LNCaP clone FGC (cell line): ENCODE results near the gene FOXB1.

Experiments used
- DNase-seq: peaks from one replicate; pipeline ENCODE4 v3.0.0-alpha.2; 2011; ENCODE audit warnings: low read depth
- H3K4me3 ChIP-seq: 2 replicates; pipeline ENCODE4 v1.5.1; 2011; ENCODE audit warnings: mild to moderate bottlenecking, low read depth, low read length, control low read depth
- CTCF ChIP-seq: IDR thresholded peaks from 2 replicates; pipeline ENCODE4 v1.5.1; 2012; ENCODE audit warnings: mild to moderate bottlenecking; ENCODE audit not compliant: control insufficient read depth, insufficient read depth; ENCODE audit errors: extremely low read depth

The FOXB1 gene

DNA sequence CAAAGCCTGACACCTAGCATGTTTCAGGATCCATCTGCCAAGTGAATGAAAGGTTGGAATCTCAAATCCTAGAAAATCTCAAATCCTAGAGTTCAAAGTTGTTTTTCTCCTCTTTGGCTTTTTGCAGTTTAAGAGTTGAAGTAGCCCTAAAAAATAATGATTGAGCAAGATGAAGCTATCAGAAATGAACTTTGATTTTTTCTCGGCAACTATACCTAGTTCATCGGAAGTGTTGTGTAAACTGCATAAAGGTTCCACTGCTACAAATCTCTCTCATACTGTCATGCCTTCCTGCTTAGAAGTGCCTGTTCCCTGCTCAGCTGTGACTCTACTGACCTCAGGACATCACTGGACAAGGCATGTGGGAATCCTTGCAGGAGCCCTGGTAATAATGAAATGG, 35.8 kb upstream of the FOXB1 start:
- TF ChIP-seq CTCF = no peak
- no peak overlapping the region for H3K4me3 ChIP-seq
- DNase-seq = no peak

DNA sequence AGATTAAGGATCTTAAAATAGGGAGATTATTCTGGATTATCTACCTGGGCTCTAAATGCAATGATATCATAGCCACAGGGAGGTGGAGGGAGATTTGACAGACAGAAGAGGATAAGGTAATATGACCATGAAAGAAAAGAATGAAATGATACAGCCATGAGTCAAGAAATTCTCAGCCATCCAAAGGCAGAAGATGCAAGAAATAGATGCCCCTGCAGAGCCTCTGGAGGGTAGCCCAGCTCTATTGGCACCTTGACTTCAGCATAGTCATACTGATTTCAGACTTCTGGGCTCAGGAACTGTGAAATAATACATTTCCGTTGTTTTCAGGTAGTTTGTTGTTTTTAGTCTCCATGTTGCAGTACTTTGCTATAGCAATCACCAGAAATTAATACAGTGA, 31.9 kb upstream of the FOXB1 start:
- no peak for DNase-seq
- no peak overlapping the region for H3K4me3 ChIP-seq
- TF ChIP-seq CTCF = no peak

DNA sequence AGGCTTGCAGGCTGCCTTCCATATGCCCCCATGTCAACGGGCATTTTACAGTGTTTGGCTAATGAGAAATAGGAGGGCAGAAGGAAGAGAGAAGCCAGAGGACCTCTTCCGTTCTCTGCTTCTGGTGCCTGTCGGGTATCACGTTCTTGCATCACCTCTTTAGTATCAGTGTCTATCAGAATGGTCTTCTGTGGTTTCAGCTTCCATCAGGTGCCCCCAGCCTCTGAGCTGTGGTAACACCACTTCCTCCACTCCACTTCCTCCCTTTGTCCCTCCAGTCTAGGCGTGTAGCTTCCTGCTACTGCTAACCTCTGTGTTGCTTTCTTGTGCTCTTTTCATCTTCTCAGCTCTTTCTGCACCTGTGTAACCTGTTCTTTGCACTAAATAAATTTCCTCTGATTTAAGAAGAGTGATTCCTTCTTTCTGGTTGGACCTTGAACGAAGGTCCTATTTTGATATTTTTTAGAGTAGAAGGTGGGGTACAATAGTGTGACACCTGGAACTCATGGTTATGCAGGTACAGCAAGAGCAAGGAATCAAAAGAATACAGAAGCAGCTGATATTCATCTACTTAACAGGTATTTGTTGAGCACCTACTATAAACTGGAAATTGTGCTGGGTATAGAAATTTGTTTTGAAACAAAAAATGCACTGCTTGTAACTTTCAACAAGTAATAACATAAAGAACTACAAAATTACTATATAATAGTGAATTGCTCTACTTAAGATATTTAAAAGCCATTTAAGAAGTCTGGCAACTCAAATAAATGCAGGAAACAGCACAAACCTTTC, 27.4 kb upstream of the FOXB1 start:
- no peak for TF ChIP-seq CTCF
- DNase-seq = no peak
- no peak overlapping the region for H3K4me3 ChIP-seq

GRCh38 chr15:59991834-59992233, 12.3 kb upstream of the FOXB1 start:
- no peak for DNase-seq
- no peak overlapping the region for H3K4me3 ChIP-seq
- TF ChIP-seq CTCF = no peak

GRCh38 chr15:59993041-59993750, 10.9 kb upstream of the FOXB1 start:
- DNase-seq = no peak
- H3K4me3 ChIP-seq = no peak overlapping the region
- no peak for TF ChIP-seq CTCF

- DNase-seq = no peak
- H3K4me3 ChIP-seq = no peak overlapping the region
- no peak for TF ChIP-seq CTCF
Observed at GRCh38 chr15:59993950-59994401, 10.1 kb upstream of the FOXB1 start.
